GM23338 (cell line): Measurements from ENCODE around the gene FHIT. TPM values are rescaled to one million over a fixed set of nuclear protein-coding genes. Genes with fewer than 3 reads are reported as not detected.

Source experiments
- ATAC-seq: fragments of 200-7000 bp; cut with Tn5 transposase; 3 replicates; pipeline ENCODE4 v1.9.1; 2020
- DNase-seq: peaks from one replicate; pipeline ENCODE4 v3.0.0-alpha.2; 2015; ENCODE audit warnings: low spot score
- H2AFZ ChIP-seq: fragments of 200-600 bp; sonication (generic); 2 replicates; pipeline ENCODE4 v1.8.0; 2016; ENCODE audit warnings: antibody characterized with exemption, mild to moderate bottlenecking, moderate library complexity
- H3F3A ChIP-seq: fragments of 200-600 bp; sonication (generic); replicated peaks from 2 replicates; pipeline ENCODE4 v1.8.0; 2017; ENCODE audit warnings: antibody characterized with exemption, mixed run types, low read depth
- H3K27ac ChIP-seq: fragments of 200-600 bp; sonication (generic); 2 replicates; pipeline ENCODE4 v1.6.1; 2016; ENCODE audit warnings: low read depth
- H3K27me3 ChIP-seq: fragments of 200-600 bp; sonication (generic); 2 replicates; pipeline ENCODE4 v1.8.0; 2016; ENCODE audit warnings: mild to moderate bottlenecking, mixed run types, moderate library complexity; ENCODE audit not compliant: insufficient read depth
- H3K36me3 ChIP-seq: fragments of 200-600 bp; sonication (generic); 2 replicates; pipeline ENCODE4 v1.8.0; 2016; ENCODE audit warnings: mild to moderate bottlenecking; ENCODE audit not compliant: insufficient read depth
- H3K4me1 ChIP-seq: fragments of 200-600 bp; sonication (generic); 2 replicates; pipeline ENCODE4 v1.8.0; 2016; ENCODE audit warnings: mild to moderate bottlenecking, moderate library complexity; ENCODE audit not compliant: insufficient read depth
- H3K4me2 ChIP-seq: fragments of 200-600 bp; sonication (generic); 2 replicates; pipeline ENCODE4 v1.7.1; 2017; ENCODE audit warnings: mixed run types
- H3K4me3 ChIP-seq: fragments of 200-600 bp; sonication (generic); 2 replicates; pipeline ENCODE4 v1.6.1; 2016; ENCODE audit warnings: mixed run types
- H3K79me2 ChIP-seq: fragments of 200-600 bp; sonication (generic); replicated peaks from 2 replicates; pipeline ENCODE4 v1.8.0; 2017; ENCODE audit warnings: mild to moderate bottlenecking; ENCODE audit not compliant: insufficient read depth
- H3K9me2 ChIP-seq: fragments of 200-600 bp; sonication (generic); 2 replicates; pipeline ENCODE4 v1.8.0; 2017; ENCODE audit not compliant: insufficient read depth
- H4K20me1 ChIP-seq: fragments of 200-600 bp; sonication (generic); replicated peaks from 2 replicates; pipeline ENCODE4 v1.8.0; 2017; ENCODE audit warnings: mild to moderate bottlenecking; ENCODE audit not compliant: insufficient read depth
- H3K27ac Mint-ChIP-seq: 2 replicates; pipeline ENCODE4 v1.8.0; 2020; ENCODE audit warnings: inconsistent platforms, mild to moderate bottlenecking, moderate library complexity, mixed read lengths
- H3K27me3 Mint-ChIP-seq: 3 replicates; pipeline ENCODE4 v1.8.0; 2022; ENCODE audit warnings: low read depth, mild to moderate bottlenecking, moderate library complexity, mixed read lengths, inconsistent platforms; ENCODE audit not compliant: insufficient read depth, poor library complexity
- H3K36me3 Mint-ChIP-seq: 3 replicates; pipeline ENCODE4 v1.8.0; 2021; ENCODE audit warnings: low read depth, mild to moderate bottlenecking, inconsistent platforms, moderate library complexity, mixed read lengths
- H3K4me1 Mint-ChIP-seq: 3 replicates; pipeline ENCODE4 v1.8.0; 2020; ENCODE audit warnings: mild to moderate bottlenecking, inconsistent platforms, mixed read lengths
- H3K4me3 Mint-ChIP-seq: 3 replicates; pipeline ENCODE4 v1.8.0; 2021; ENCODE audit warnings: moderate library complexity, mild to moderate bottlenecking, inconsistent platforms, mixed read lengths
- H3K9me3 Mint-ChIP-seq: 3 replicates; pipeline ENCODE4 v1.8.0; 2020; ENCODE audit warnings: moderate library complexity, mild to moderate bottlenecking, inconsistent platforms, mixed read lengths
- CREB1 ChIP-seq: fragments of 250-450 bp; sonication (Bioruptor Pico); IDR thresholded peaks from 2 replicates; pipeline ENCODE4 v1.5.0; 2020; ENCODE audit warnings: low read depth, mild to moderate bottlenecking, moderate library complexity
- CTCF ChIP-seq, 2 experiments: fragments of 200-600 bp in 1 of 2; sonication (generic) in 1 of 2; conservative IDR thresholded peaks; 2 replicates each; pipeline versions ENCODE4 v1.5.1 to v1.6.1; 2016 to 2017; ENCODE audit warnings: antibody characterized with exemption in 2 of 2, low read depth in 2 of 2, mild to moderate bottlenecking in 2 of 2, moderate library complexity in 1 of 2
- ETS1 ChIP-seq: IDR thresholded peaks from 2 replicates; pipeline ENCODE4 v1.6.1; 2016; ENCODE audit warnings: antibody characterized with exemption
- EZH2 ChIP-seq: fragments of 200-600 bp; sonication (generic); IDR thresholded peaks from one replicate; pipeline ENCODE4 v1.8.0; 2017; ENCODE audit warnings: antibody characterized with exemption, mild to moderate bottlenecking, low read depth; ENCODE audit not compliant: unreplicated experiment
- EZH2phosphoT487 ChIP-seq: fragments of 200-600 bp; sonication (generic); IDR thresholded peaks from one replicate; pipeline ENCODE4 v1.8.1; 2018; ENCODE audit warnings: antibody characterized with exemption; ENCODE audit not compliant: unreplicated experiment
- JUNB ChIP-seq: IDR thresholded peaks from one replicate; pipeline ENCODE4 v1.6.1; 2016; ENCODE audit warnings: antibody characterized with exemption; ENCODE audit not compliant: unreplicated experiment
- NANOG ChIP-seq: IDR thresholded peaks from 2 replicates; pipeline ENCODE4 v1.6.1; 2016; ENCODE audit warnings: antibody characterized with exemption, borderline replicate concordance
- POLR2AphosphoS5 ChIP-seq: IDR thresholded peaks from 2 replicates; pipeline ENCODE4 v1.6.1; 2016; ENCODE audit warnings: antibody characterized with exemption, low read depth
- REST ChIP-seq: IDR thresholded peaks from one replicate; pipeline ENCODE4 v1.6.1; 2018; ENCODE audit warnings: antibody characterized with exemption; ENCODE audit not compliant: unreplicated experiment
- STAT1 ChIP-seq: IDR thresholded peaks from one replicate; pipeline ENCODE4 v1.6.1; 2016; ENCODE audit warnings: antibody characterized with exemption; ENCODE audit not compliant: unreplicated experiment
- ZNF114 ChIP-seq: fragments of 250-450 bp; sonication (Bioruptor Pico); IDR thresholded peaks from 2 replicates; pipeline ENCODE4 v1.5.0; 2020; ENCODE audit warnings: mild to moderate bottlenecking, moderate library complexity
- ZNF331 ChIP-seq: fragments of 250-450 bp; sonication (Bioruptor Pico); IDR thresholded peaks from 2 replicates; pipeline ENCODE4 v1.5.0; 2020; ENCODE audit warnings: low read depth, mild to moderate bottlenecking, moderate library complexity
- polyA plus RNA-seq: library from polyadenylated mRNA; unstranded; fragments of >200 nt; fragmentation: Nextera tagmentation; extraction: Ambion mirVana; gene quantifications from 2 replicates; pipeline ENCODE4 v1.2.1, GENCODE V29; 2016
- total RNA-seq: library from RNA; depleted of rRNA; stranded (reverse); fragments of >200 nt; shearing (Covaris generic); gene quantifications from 2 replicates; pipeline ENCODE4 v1.2.3, GENCODE V29; 2014

Gene FHIT
- total and polyA plus RNA-seq, 2 experiments from 2014 or later = 3.0 to 8.3 TPM

- TF ChIP-seq CTCF (conservative IDR thresholded peaks at IDR 0.05; ENCODE audit: low read depth in 2 of 2) = no peak
- TF ChIP-seq EZH2phosphoT487 = no peak
- TF ChIP-seq ZNF114 (CRISPR knock-in tag) = no peak
- TF ChIP-seq EZH2 = no peak
- no peak for TF ChIP-seq CREB1 (CRISPR knock-in tag)
- no peak for TF ChIP-seq POLR2AphosphoS5
- TF ChIP-seq ZNF331 (CRISPR knock-in tag) = no peak
- TF ChIP-seq JUNB = no peak
- no peak for TF ChIP-seq REST
Observed at GRCh38 chr3:61055447-61055846, 195.8 kb downstream of the FHIT start (continued).

- Histone ChIP-seq H3K4me2 (no peak overlapping the region), H3K27me3 (no peaks in the 10 kb centered on the region), H4K20me1 (no peaks in the 10 kb centered on the region), H2AFZ (no peak overlapping the region), H3K9me2 (0 out of 2 replicates have a peak, but pooled peaks cover 4% of the 10 kb centered on the region), H3K36me3 (no peaks in the 10 kb centered on the region), H3K27ac (no peak overlapping the region), H3K79me2 (no peaks in the 10 kb centered on the region), H3K4me1 (0 out of 2 replicates have a peak, but pooled peaks cover 4% of the 10 kb centered on the region), H3F3A (no peaks in the 10 kb centered on the region), H3K4me3 (no peak overlapping the region)
- DNase-seq = no peak
- peaks cover 3% of the 10 kb centered on the region; the same call in 2 of the 3 replicates for H3K4me1 Mint-ChIP-seq
- no peaks in the 10 kb centered on the region for H3K9me3 Mint-ChIP-seq
- no peak overlapping the region for H3K4me3 Mint-ChIP-seq
- TF ChIP-seq JUNB (no peak), ETS1 (no peak), NANOG (no peak), STAT1 (no peak)
- no peak overlapping the region; the same call in 1 of the 2 replicates for H3K27ac Mint-ChIP-seq
- no peak for ATAC-seq
- H3K27me3 Mint-ChIP-seq = peaks cover 1% of the 10 kb centered on the region
- H3K36me3 Mint-ChIP-seq = no peaks in the 10 kb centered on the region
Observed at GRCh38 chr3:61053781-61054496, 197.3 kb downstream of the FHIT start.
